Heart left ventricle (tissue), 16 donors: ENCODE results near the gene DLD. TPM values are rescaled to one million over a fixed set of nuclear protein-coding genes. Genes with fewer than 3 reads are reported as not detected.

Source experiments
- ATAC-seq, 4 donors: fragments of 200-7000 bp; cut with Tn5 transposase; one replicate each; pipeline ENCODE4 v1.9.1; 2020 to 2022; ENCODE audit warnings: moderate library complexity in 4 of 4, mild to moderate bottlenecking in 3 of 4, moderate number of reproducible peaks in 1 of 4
- DNase-seq, 5 donors: peaks; one replicate each; pipeline ENCODE4 v3.0.0-alpha.2; 2020
- H3K27ac ChIP-seq, 12 donors: fragments of 200-600 bp; sonication (generic) in 4 of 12; one replicate each; pipeline versions ENCODE4 v1.5.0 to v1.8.0; 2016 to 2022; ENCODE audit warnings: mild to moderate bottlenecking in 2 of 12
- H3K27me3 ChIP-seq, 9 donors: fragments of 200-600 bp; sonication (generic) in 2 of 9; one replicate each; pipeline versions ENCODE4 v1.5.1 to v1.8.0; 2016 to 2022; ENCODE audit warnings: mild to moderate bottlenecking in 3 of 9
- H3K36me3 ChIP-seq, 9 donors: fragments of 200-600 bp; sonication (generic) in 2 of 9; one replicate each; pipeline versions ENCODE4 v1.5.0 to v1.8.0; 2018 to 2022; ENCODE audit warnings: mild to moderate bottlenecking in 2 of 9
- H3K4me1 ChIP-seq, 12 donors: fragments of 200-600 bp; sonication (generic) in 4 of 12; one replicate each; pipeline versions ENCODE4 v1.5.0 to v1.8.0; 2016 to 2022; ENCODE audit warnings: mild to moderate bottlenecking in 3 of 12
- H3K4me3 ChIP-seq, 12 donors: fragments of 200-600 bp; sonication (generic) in 4 of 12; one replicate each; pipeline versions ENCODE4 v1.5.0 to v1.8.0; 2017 to 2022; ENCODE audit warnings: mild to moderate bottlenecking in 9 of 12, moderate library complexity in 4 of 12
- H3K9me3 ChIP-seq, 12 donors: fragments of 200-600 bp; sonication (generic) in 4 of 12; one replicate each; pipeline versions ENCODE4 v1.5.0 to v1.8.0; 2016 to 2022; ENCODE audit warnings: mild to moderate bottlenecking in 1 of 12
- CTCF ChIP-seq, 12 donors: fragments of 200-600 bp; sonication (generic) in 4 of 12; IDR thresholded peaks; one replicate each; pipeline versions ENCODE4 v1.5.0 to v1.8.0; 2018 to 2022; ENCODE audit warnings: antibody characterized with exemption in 12 of 12, mild to moderate bottlenecking in 5 of 12
- POLR2A ChIP-seq, 2 donors: fragments of 450-650 bp; IDR thresholded peaks; one replicate each; pipeline ENCODE4 v1.6.1; 2017; ENCODE audit warnings: antibody characterized with exemption in 2 of 2, mild to moderate bottlenecking in 2 of 2, moderate library complexity in 2 of 2
- WGBS, 4 donors: extraction: QIAGEN DNeasy Blood & Tissue Kit in 2 of 4; methylation state at CpG; one replicate each; pipeline versions ENCODE4 v1.1.5 to v1.1.7; 2013 to 2018; 5-methylcytosine and 5-hydroxymethylcytosine counted together
- intact Hi-C, 10 donors: fragments of 100-400 bp; cut with DNase I; formaldehyde crosslinking; loops; one replicate each; pipeline versions ENCODE4 v1.11.1 to v1.14.2; 2022
- polyA plus RNA-seq, 2 donors: library from polyadenylated mRNA; stranded (reverse); fragments of 200-250 nt; gene quantifications; one replicate each; pipeline ENCODE4 v1.2.3, GENCODE V29; 2013
- total RNA-seq, 9 donors: library from RNA; depleted of rRNA in 2 of 9; stranded (reverse); fragments of >200 nt in 2 of 9; fragmentation: NEBNext Ultra II Directional in 3 of 9; extraction: Animal tissue kit (Norgen Biotek cat#: 25700) in 3 of 9; gene quantifications; one replicate each; pipeline versions ENCODE4 v1.1.0 to v1.2.4, GENCODE V29; 2016 to 2023
- donor health status: ischemic (EF 13 %, LVEDD 7.1; RV severe dilation, severe dysfunction).
- donor health status: healthy with polysubstance abuse.
- donor health status: DM: no; HTN: yes; CAD: no.
- donor health status: DM: no; HTN: no; CAD: no.
- donor health status: ischemic (EF 25% LVEDD 6.9; RV normal size, moderate dysfunction).
- donor health status: ischemic (EF 25% LVEDD 5.7; RV mildly dilated, moderate dysfunction).
- donor health status: healthy.
- donor health status: DM: yes; HTN: yes; CAD: no.
- donor health status: ischemic (EF 35%, LVEDD 5.7; RV mildly dilated, moderate dysfunction).
- donor health status: nonischemic (EF 11% LVEDD 7.7; RV severe dilation, severe dysfunction).
- donor health status: DM: yes; HTN: yes; CAD: no.
- donor health status: PGD.
- donor health status: ischemic (EF 29% LVEDD 5.4; RV normal size, mild dysfunction).
- donor health status: nonischemic (EF 23%, LVEDD 6.1; RV moderate dilation, normal function).

The DLD gene
- total and polyA plus RNA-seq, 11 donors, result 55.3 to 426 (median 276) TPM

- DNase-seq, result no peak
- H3K9me3 ChIP-seq, result no peaks in the 10 kb centered on the region
- peak in 2 of 4 donors; percentile 66 to 69 for ATAC-seq
- peaks cover 0 to 41% (median 8%) of the 10 kb centered on the region in 12 donors for H3K4me1 ChIP-seq
- intact Hi-C loops, result loop anchor here in 3 of 10 donors (10.0 kb wide), 3 partner anchors 72 to 222 kb away; no protein-coding TSS in a partner anchor
- TF ChIP-seq CTCF (IDR thresholded peaks at IDR 0.05) (no peak), POLR2A (IDR thresholded peaks at IDR 0.05) (no peak)
- peak overlapping the region in 6 of 12 donors; percentile 1 to 66 (median 34) for H3K27ac ChIP-seq
- H3K4me3 ChIP-seq, result no peak overlapping the region
- WGBS, 4 donors, result 85 to 89% (median 88%) methylated on average over 1 of the region's 1 CpG
- peaks cover 0 to 100% (median 98%) of the 10 kb centered on the region in 9 donors for H3K36me3 ChIP-seq
- H3K27me3 ChIP-seq, result no peaks in the 10 kb centered on the region
Measured at GRCh38 chr7:107922886-107923285, 31.9 kb downstream of the DLD start.

GRCh38 chr7:107924841-107925504, 34.0 kb downstream of the DLD start:
- no peak for ATAC-seq
- Histone ChIP-seq H3K36me3 (peaks cover 0 to 100% (median 97%) of the 10 kb centered on the region in 9 donors), H3K27ac (peak overlapping the region in 5 of 12 donors; percentile 6 to 56 (median 17)), H3K4me3 (no peak overlapping the region), H3K27me3 (no peaks in the 10 kb centered on the region), H3K4me1 (peaks cover 0 to 41% (median 8%) of the 10 kb centered on the region in 12 donors), H3K9me3 (no peaks in the 10 kb centered on the region)
- DNase-seq, result no peak
- 65 to 76% (median 69%) methylated on average over 5 of the region's 5 CpGs for WGBS, 4 donors
- TF ChIP-seq CTCF (IDR thresholded peaks at IDR 0.05), result no peak
- TF ChIP-seq POLR2A (IDR thresholded peaks at IDR 0.05), result no peak
- intact Hi-C loops, result loop anchor here in 3 of 10 donors (10.0 kb wide), 3 partner anchors 70 to 220 kb away; no protein-coding TSS in a partner anchor

- Histone ChIP-seq H3K27ac (peak overlapping the region in 5 of 12 donors; percentile 2 to 56 (median 27)), H3K9me3 (no peaks in the 10 kb centered on the region), H3K27me3 (no peaks in the 10 kb centered on the region), H3K4me3 (no peak overlapping the region), H3K4me1 (peaks cover 0 to 32% (median 4%) of the 10 kb centered on the region in 12 donors), H3K36me3 (peaks cover 0 to 100% (median 98%) of the 10 kb centered on the region in 9 donors)
- TF ChIP-seq POLR2A (IDR thresholded peaks at IDR 0.05) (no peak), CTCF (IDR thresholded peaks at IDR 0.05) (no peak)
- ATAC-seq (peak in 2 of 4 donors; percentile 21 to 24), DNase-seq (no peak)
- intact Hi-C loops, result loop anchor here in 3 of 10 donors (10.0 kb wide), 3 partner anchors 68 to 218 kb away; no protein-coding TSS in a partner anchor
- 76 to 87% (median 79%) methylated on average over 1 of the region's 1 CpG for WGBS, 4 donors
Measured at GRCh38 chr7:107926481-107926880, 35.5 kb downstream of the DLD start.
